ENCODE data around the gene TRIM65. TPM values are rescaled to one million over a fixed set of nuclear protein-coding genes. Genes with fewer than 3 reads are reported as not detected.

TRIM65 gene
- total RNA-seq, 2 donors from 2014 or later: 12.5 to 21.0 TPM

GRCh38 chr17:75940727-75941441, 44.1 kb upstream of the TRIM65 start, which contains the start of gene FBF1:
Gene FBF1 (minus strand): TSS chr17:75941042. CDS start chr17:75938149, 2,893 bp downstream.
- Histone ChIP-seq H3K9me3 (no peaks in the 10 kb centered on the region), H3K27ac (peak within 1 kb of the TSS in 3 of 4 donors; percentile 56 to 79 (median 74)), H3K4me3 (peak within 1 kb of the TSS; percentile 51 to 84), H3K36me3 (replicated peaks in 1 of 2; ENCODE audit: insufficient read depth in 1 of 2, low read depth in 2 of 2) (no peaks in the 10 kb centered on the region), H3K27me3 (no peaks in the 10 kb centered on the region), H3K4me1 (peaks cover 22% of the 10 kb centered on the region)
- peak; percentile 75 to 88 (median 88) for TF ChIP-seq POLR2A (IDR thresholded peaks at IDR 0.05)
- TF ChIP-seq CTCF (IDR thresholded peaks at IDR 0.05): peak in 2 of 7 experiments; percentile 5 to 36
- intact Hi-C loops (cut with DNase I): no loop called here
- DNase-seq (peak; percentile 95 to 96 (median 96)), ATAC-seq (peak; percentile 100)
- WGBS, 2 donors: 0% methylated on average over 8 to 56 of the region's 63 CpGs

GRCh38 chr17:75937652-75938051, 40.9 kb upstream of the TRIM65 start:
- intact Hi-C loops (cut with DNase I): no loop called here
- WGBS, 2 donors: 89 to 94% methylated on average over 13 of the region's 13 CpGs
- Histone ChIP-seq H3K9me3 (no peaks in the 10 kb centered on the region), H3K27me3 (no peaks in the 10 kb centered on the region), H3K36me3 (replicated peaks in 1 of 2; ENCODE audit: insufficient read depth in 1 of 2, low read depth in 2 of 2) (no peaks in the 10 kb centered on the region), H3K27ac (no peak overlapping the region), H3K4me1 (peaks cover 14% of the 10 kb centered on the region), H3K4me3 (no peak overlapping the region)
- DNase-seq (no peak), ATAC-seq (no peak)
- TF ChIP-seq POLR2A (IDR thresholded peaks at IDR 0.05) (no peak), CTCF (IDR thresholded peaks at IDR 0.05) (no peak)

- ATAC-seq (no peak), DNase-seq (no peak)
- 80 to 85% methylated on average over 4 of the region's 4 CpGs for WGBS, 2 donors
- intact Hi-C loops (cut with DNase I): no loop called here
- Histone ChIP-seq H3K9me3 (no peaks in the 10 kb centered on the region), H3K27ac (no peak overlapping the region), H3K4me3 (no peak overlapping the region), H3K27me3 (no peaks in the 10 kb centered on the region), H3K4me1 (no peaks in the 10 kb centered on the region), H3K36me3 (replicated peaks in 1 of 2; ENCODE audit: insufficient read depth in 1 of 2, low read depth in 2 of 2) (no peaks in the 10 kb centered on the region)
- TF ChIP-seq CTCF (IDR thresholded peaks at IDR 0.05) (no peak), POLR2A (IDR thresholded peaks at IDR 0.05) (no peak)
Measured at GRCh38 chr17:75933808-75934207, 37.1 kb upstream of the TRIM65 start.

GRCh38 chr17:75932852-75933251, 36.1 kb upstream of the TRIM65 start:
- no peak for ATAC-seq
- no peak for DNase-seq
- Histone ChIP-seq H3K4me3 (no peak overlapping the region), H3K4me1 (no peaks in the 10 kb centered on the region), H3K27me3 (no peaks in the 10 kb centered on the region), H3K36me3 (replicated peaks in 1 of 2; ENCODE audit: insufficient read depth in 1 of 2, low read depth in 2 of 2) (no peaks in the 10 kb centered on the region), H3K27ac (no peak overlapping the region), H3K9me3 (no peaks in the 10 kb centered on the region)
- TF ChIP-seq CTCF (IDR thresholded peaks at IDR 0.05): no peak
- TF ChIP-seq POLR2A (IDR thresholded peaks at IDR 0.05): no peak
- 86 to 89% methylated on average over 5 of the region's 5 CpGs for WGBS, 2 donors
- intact Hi-C loops (cut with DNase I): no loop called here

GRCh38 chr17:75931062-75931461, 34.3 kb upstream of the TRIM65 start:
- 88 to 100% methylated on average over 1 to 4 of the region's 4 CpGs for WGBS, 2 donors
- H3K27me3 ChIP-seq: no peaks in the 10 kb centered on the region
- ATAC-seq (no peak), DNase-seq (no peak)
- H3K36me3 ChIP-seq (replicated peaks in 1 of 2; ENCODE audit: insufficient read depth in 1 of 2, low read depth in 2 of 2): no peaks in the 10 kb centered on the region
- H3K27ac ChIP-seq: no peak overlapping the region
- intact Hi-C loops (cut with DNase I): no loop called here
- no peaks in the 10 kb centered on the region for H3K9me3 ChIP-seq
- no peak overlapping the region for H3K4me3 ChIP-seq
- TF ChIP-seq POLR2A (IDR thresholded peaks at IDR 0.05) (no peak), CTCF (IDR thresholded peaks at IDR 0.05) (no peak)
- no peaks in the 10 kb centered on the region for H3K4me1 ChIP-seq
